ENCODE data around the gene MEIS2.
"Not testable (repeated sequence)": the region's sequence is repeated elsewhere in the genome, so short reads cannot be mapped to it uniquely, and the experiment has no call there.

Gene MEIS2

GRCh38 chr15:37010595-37010994, 89.8 kb downstream of the MEIS2 start:
- DNase-seq, result no peak

DNA sequence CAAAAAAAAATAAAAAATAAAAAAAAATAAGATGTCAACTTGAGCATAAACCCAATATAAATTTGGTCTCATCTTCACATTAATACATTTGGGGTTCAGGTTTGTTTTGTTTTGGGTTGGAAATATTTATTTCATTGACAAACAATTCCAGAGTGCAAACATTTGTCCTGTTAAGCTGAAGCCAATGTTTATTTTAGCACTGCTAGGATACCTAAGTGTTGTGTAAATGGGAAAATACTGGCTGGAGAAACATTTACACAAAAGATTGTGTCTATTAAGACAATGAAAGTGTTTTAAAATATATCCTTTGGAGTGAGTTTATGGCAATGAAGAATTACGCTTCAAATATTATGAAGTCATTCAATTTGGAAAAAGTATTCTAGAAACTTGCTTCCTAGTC, 91.1 kb downstream of the MEIS2 start:
- DNase-seq, result no peak

DNA sequence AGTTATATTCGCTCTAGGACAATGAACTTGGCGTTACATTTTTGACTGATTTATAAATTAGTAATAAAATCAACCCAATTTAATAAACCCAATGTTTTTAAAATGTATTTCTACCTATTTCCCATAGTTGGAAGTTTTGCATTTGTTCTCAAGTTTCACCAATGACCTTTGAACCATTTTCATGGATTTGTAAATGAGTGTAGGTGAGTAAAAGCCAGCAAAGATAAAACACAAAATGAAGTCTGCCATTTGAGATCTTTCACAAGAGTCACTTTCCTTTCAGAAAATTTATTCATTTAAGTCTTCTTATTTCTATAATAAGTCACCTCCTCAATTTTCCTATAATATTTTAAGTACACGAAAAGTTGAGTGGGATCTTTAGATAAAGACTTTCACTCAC, 92.1 kb downstream of the MEIS2 start:
- no peak for DNase-seq

- no peak for DNase-seq
Observed at GRCh38 chr15:37007301-37007700, 93.0 kb downstream of the MEIS2 start.

DNA sequence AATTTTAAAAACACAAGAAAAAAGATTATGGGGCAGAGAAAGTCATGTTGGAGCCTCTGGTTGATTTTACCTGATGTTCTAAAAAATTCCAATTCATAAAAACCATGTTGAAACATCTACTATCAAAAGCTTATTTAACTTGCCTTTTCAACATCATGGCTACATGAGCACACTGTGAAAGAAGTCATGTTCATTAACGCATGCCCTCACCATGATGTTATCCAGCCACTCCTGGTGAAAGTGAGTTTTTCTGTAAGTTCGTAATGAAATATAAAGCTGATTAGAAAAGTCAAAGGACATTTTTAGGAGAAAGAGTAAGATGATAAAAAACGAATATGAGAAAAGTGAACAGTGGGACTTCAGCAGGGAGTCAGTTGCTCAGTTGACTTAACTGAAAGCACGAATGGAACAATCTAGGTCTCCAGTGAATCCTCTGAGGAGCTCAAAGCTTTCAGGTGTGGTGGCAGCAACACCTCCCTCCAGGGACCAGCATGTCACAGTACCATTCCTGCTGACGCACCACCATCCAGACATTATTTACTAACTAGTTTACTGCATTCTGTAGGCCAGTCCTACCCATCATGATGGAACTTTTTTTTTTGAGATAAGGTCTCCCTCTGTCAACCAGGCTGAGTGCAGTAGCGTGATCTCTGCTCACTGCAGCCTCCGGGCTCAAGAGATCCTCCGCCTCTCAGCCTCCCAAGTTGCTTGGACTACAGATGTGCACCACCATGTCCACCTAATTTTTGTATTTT, 95.2 kb downstream of the MEIS2 start:
- no peak for DNase-seq

- DNase-seq, result no peak
Observed at GRCh38 chr15:37004373-37004869, 95.9 kb downstream of the MEIS2 start.

DNA sequence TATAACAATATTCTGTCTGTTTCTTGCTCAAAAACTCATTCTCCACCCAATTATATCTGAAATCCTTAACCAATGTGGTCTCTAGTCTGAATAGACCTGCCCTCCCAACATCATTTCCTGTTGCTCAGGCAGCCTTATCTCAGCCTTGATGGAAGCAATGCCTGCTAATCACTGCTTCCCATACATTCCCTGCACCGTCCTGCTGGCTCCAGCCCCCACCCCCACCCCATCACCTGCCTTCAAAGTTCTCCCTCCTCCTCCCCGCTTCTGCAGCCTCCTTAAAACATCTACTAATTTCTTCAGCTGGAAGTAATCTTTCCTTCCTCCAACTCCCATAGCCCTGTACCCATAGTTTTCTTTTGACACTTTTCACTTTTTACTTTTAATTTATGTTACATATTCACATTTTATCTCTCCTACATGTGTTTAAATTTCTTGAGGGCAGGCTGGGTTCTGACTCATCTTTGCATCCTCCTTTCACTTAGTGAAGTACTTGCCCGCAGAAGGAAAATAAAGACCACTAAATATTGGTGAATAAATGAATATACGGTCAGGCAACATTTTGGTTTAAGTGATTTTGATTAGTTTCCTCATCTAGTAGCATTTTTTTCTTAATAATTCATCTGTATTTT, 98.2 kb downstream of the MEIS2 start:
- no peak for DNase-seq

- DNase-seq, result no peak
Observed at GRCh38 chr15:37001417-37001816, 98.9 kb downstream of the MEIS2 start.

GRCh38 chr15:36999778-37000177, 100.6 kb downstream of the MEIS2 start:
- no peak for DNase-seq

- no peak for DNase-seq
Observed at GRCh38 chr15:36996538-36997181, 103.7 kb downstream of the MEIS2 start.

DNA sequence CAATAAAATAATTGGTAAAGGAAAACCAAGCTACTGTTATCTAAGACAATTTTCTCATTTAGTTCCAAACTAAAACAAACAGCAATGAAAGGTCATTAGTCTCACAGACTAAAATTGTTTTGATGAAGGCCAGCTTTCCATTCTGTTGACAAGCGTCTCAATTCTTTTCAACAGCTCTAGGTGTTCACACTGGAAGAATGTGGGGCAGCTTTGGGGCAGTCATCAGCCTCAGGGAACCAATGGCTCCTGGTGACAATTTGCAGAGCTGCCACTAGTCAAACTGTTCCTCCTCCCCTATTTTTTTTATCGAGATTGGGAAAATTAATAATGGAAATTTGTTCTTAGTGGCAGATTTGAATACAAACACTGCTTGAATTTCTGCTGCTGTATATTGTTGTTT, 104.2 kb downstream of the MEIS2 start:
- no peak for DNase-seq

- DNase-seq, result no peak
Observed at GRCh38 chr15:36994790-36995189, 105.6 kb downstream of the MEIS2 start.

GRCh38 chr15:36992454-36992853, 107.9 kb downstream of the MEIS2 start:
- no peak for DNase-seq

DNA sequence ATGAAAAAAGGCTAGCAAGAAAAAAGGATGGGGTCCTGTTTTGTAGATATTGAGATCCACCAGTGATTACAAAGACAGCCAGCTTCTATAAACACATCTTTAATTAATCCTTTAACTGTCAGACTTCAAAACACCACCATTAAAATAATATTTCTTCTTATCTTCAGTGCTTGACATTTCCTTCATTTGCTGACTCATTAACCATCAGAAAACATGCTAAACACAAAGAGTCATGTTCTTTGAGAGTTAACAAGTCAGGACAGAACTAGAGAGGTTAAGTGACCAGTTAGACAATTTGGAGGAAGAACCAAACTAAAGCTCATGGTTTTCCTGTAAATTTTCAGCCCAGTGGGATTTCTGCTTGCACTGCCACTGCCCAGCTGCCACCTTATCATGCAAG, 111.4 kb downstream of the MEIS2 start:
- no peak for DNase-seq

DNA sequence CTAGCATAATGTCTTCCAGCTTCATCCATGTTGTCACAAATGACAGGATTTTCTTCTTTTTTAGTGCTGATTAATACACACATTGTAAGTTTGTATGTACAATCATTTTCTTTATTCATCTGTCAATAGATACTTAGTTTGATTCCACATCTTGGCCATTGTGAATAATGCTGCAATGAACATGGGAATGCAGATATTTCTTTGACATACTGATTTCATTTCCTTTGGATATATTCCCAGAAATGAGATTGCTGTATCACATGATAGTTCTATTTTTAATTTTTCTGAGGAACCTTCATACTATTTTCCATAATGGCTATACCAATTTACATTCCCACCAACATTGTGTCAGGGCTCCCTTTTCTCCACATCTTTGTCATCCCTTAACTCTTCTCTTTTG, 117.9 kb downstream of the MEIS2 start:
- no peak for DNase-seq

GRCh38 chr15:36980281-36980680, 120.1 kb downstream of the MEIS2 start:
- not testable (repeated sequence) for DNase-seq

GRCh38 chr15:36978625-36979024, 121.7 kb downstream of the MEIS2 start:
- no peak for DNase-seq

DNA sequence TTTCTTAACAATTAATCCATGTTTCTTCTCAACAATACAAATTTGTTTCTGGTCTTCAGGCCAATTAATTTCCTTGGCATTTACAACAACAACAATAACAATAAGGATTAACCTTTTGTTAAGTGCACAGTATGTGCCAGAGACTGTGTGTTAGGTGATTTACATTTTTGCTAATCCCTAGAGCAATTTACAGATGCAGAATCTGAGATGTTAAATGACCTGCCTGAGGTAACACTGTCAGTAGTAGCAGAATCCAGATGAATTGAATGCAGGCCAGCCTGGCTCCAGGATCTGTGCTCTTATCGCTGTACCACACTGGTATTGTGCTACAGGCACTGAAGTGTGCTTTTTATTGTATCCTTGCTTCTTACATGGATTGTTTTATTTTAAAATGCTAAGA, 122.2 kb downstream of the MEIS2 start:
- no peak for DNase-seq

- DNase-seq, result no peak
Observed at GRCh38 chr15:36977659-36978058, 122.7 kb downstream of the MEIS2 start.

DNA sequence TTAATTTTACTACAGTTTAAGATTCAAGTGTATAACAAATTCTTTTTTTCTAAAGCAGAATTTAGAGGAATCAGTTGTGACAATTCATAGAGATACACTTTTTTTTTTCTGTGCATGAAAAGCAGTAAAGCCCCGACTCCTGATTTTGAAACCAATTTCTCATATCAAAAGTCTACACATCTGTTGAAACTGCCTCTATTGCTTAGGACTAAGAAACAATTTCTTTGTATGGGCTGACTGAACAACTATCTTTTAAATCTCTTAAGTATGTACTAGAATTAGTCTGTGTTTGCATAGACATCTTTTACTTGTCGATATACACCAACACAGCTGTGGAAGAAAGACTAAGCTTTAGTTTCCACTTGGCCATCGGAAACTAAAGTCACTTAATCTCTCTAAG, 127.6 kb downstream of the MEIS2 start:
- no peak for DNase-seq

GRCh38 chr15:36970522-36970921, 129.8 kb downstream of the MEIS2 start:
- DNase-seq, result no peak

- no peak for DNase-seq
Observed at GRCh38 chr15:36967929-36968328, 132.4 kb downstream of the MEIS2 start.

- peak in 2 of 56 donors; percentile 4 to 24 for DNase-seq
Observed at GRCh38 chr15:36966708-36967107, 133.6 kb downstream of the MEIS2 start.

Measured in nucleus accumbens (tissue), 56 donors.